ENCODE results near the gene UBALD2. TPM values are rescaled to one million over a fixed set of nuclear protein-coding genes. Genes with fewer than 3 reads are reported as not detected.
"Not testable (repeated sequence)": the region's sequence is repeated elsewhere in the genome, so short reads cannot be mapped to it uniquely, and the experiment has no call there.

Gene UBALD2
- total RNA-seq, 1 donor from 2014 or later: 184 TPM

- no peak overlapping the region for H3K4me3 Mint-ChIP-seq
- intact Hi-C loops (cut with micrococcal nuclease): no loop called here
- H3K9me3 Mint-ChIP-seq: no peaks in the 10 kb centered on the region
- H3K27ac Mint-ChIP-seq: no peak overlapping the region
- peaks cover 7% of the 10 kb centered on the region for H3K4me1 Mint-ChIP-seq
- no peaks in the 10 kb centered on the region for H3K27me3 Mint-ChIP-seq
- no peak for DNase-seq
- H3K36me3 Mint-ChIP-seq (ENCODE audit: low read depth): no peaks in the 10 kb centered on the region
Measured at GRCh38 chr17:76281573-76282371, 16.6 kb downstream of the UBALD2 start.

DNA sequence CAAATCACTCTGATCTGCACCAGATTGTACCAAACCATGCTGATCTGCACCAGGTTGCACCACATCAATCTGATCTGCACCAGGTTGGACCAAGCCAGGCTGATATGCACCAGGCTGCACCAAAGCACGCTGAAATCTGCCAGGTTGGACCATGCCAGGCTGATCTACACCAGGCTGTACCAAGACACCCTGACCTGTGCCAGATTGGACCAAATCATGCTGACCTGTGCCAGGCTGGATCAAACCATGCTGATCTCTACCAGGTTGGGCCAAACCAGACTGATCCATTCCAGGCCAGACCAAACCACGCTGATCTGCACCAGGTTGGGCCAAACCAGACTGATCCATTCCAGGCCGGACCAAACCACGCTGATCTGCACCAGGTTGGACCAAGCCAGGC, 27.4 kb downstream of the UBALD2 start:
- no peak for DNase-seq
- H3K4me3 Mint-ChIP-seq: no peak overlapping the region
- peaks cover 3% of the 10 kb centered on the region for H3K36me3 Mint-ChIP-seq (ENCODE audit: low read depth)
- H3K27me3 Mint-ChIP-seq: no peaks in the 10 kb centered on the region
- H3K4me1 Mint-ChIP-seq: no peaks in the 10 kb centered on the region
- intact Hi-C loops (cut with micrococcal nuclease): no loop called here
- no peak overlapping the region for H3K27ac Mint-ChIP-seq
- H3K9me3 Mint-ChIP-seq: no peaks in the 10 kb centered on the region

GRCh38 chr17:76293106-76293505, 28.0 kb downstream of the UBALD2 start:
- intact Hi-C loops (cut with micrococcal nuclease): no loop called here

GRCh38 chr17:76296186-76296585, 31.0 kb downstream of the UBALD2 start:
- Mint-ChIP-seq H3K4me3 (no peak overlapping the region), H3K27me3 (no peaks in the 10 kb centered on the region), H3K27ac (no peak overlapping the region), H3K36me3 (ENCODE audit: low read depth) (peaks cover 3% of the 10 kb centered on the region), H3K9me3 (no peaks in the 10 kb centered on the region), H3K4me1 (peaks cover 2% of the 10 kb centered on the region)
- intact Hi-C loops (cut with micrococcal nuclease): loop anchor here (5.0 kb wide), 1 partner anchor 174 kb away; no protein-coding TSS in a partner anchor
- no peak for DNase-seq

More at GRCh38 chr17:76293106-76293505, 28.0 kb downstream of the UBALD2 start:
- Mint-ChIP-seq H3K36me3 (ENCODE audit: low read depth) (peaks cover 3% of the 10 kb centered on the region), H3K27me3 (no peaks in the 10 kb centered on the region), H3K4me1 (no peaks in the 10 kb centered on the region), H3K4me3 (no peak overlapping the region), H3K27ac (no peak overlapping the region), H3K9me3 (no peaks in the 10 kb centered on the region)
- no peak for DNase-seq

GRCh38 chr17:76296889-76297288, 31.7 kb downstream of the UBALD2 start:
- Mint-ChIP-seq H3K9me3 (no peaks in the 10 kb centered on the region), H3K27ac (no peak overlapping the region), H3K27me3 (no peaks in the 10 kb centered on the region), H3K4me3 (no peak overlapping the region), H3K4me1 (peaks cover 2% of the 10 kb centered on the region), H3K36me3 (ENCODE audit: low read depth) (peaks cover 3% of the 10 kb centered on the region)
- DNase-seq: no peak
- intact Hi-C loops (cut with micrococcal nuclease): loop anchor here (5.0 kb wide), 1 partner anchor 175 kb away; no protein-coding TSS in a partner anchor

GRCh38 chr17:76297436-76297835, 32.3 kb downstream of the UBALD2 start:
- intact Hi-C loops (cut with micrococcal nuclease): loop anchor here (5.0 kb wide), 1 partner anchor 175 kb away; no protein-coding TSS in a partner anchor
- Mint-ChIP-seq H3K4me1 (peaks cover 2% of the 10 kb centered on the region), H3K36me3 (ENCODE audit: low read depth) (peaks cover 2% of the 10 kb centered on the region), H3K4me3 (no peak overlapping the region), H3K27ac (no peak overlapping the region), H3K27me3 (no peaks in the 10 kb centered on the region), H3K9me3 (no peaks in the 10 kb centered on the region)
- DNase-seq: no peak

- Mint-ChIP-seq H3K4me1 (peaks cover 2% of the 10 kb centered on the region), H3K4me3 (no peak overlapping the region), H3K9me3 (no peaks in the 10 kb centered on the region), H3K36me3 (ENCODE audit: low read depth) (peaks cover 3% of the 10 kb centered on the region), H3K27me3 (no peaks in the 10 kb centered on the region), H3K27ac (no peak overlapping the region)
- no peak for DNase-seq
- intact Hi-C loops (cut with micrococcal nuclease): loop anchor here (5.0 kb wide), 2 partner anchors 78 to 203 kb away; partner anchors contain the start of gene SPHK1
Measured at GRCh38 chr17:76304226-76305134, 39.3 kb downstream of the UBALD2 start.

DNA sequence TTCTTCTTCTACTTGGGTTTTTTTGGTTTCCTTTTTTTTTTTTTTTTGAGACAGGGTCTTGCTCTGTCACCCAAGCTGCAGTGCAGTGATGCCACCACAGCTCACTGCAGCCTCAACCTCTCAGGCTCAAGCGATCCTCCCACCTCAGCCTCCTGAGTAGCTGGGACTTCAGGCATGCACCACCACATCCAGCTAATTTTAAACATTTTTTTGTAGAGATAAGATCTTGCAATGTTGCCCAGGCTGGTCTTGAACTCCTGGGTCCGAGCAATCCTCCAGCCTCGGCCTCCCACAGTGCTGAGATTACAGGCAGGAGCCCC, 39.9 kb downstream of the UBALD2 start:
- intact Hi-C loops (cut with micrococcal nuclease); DNase-seq; H3K4me1 Mint-ChIP-seq: not testable (repeated sequence)

GRCh38 chr17:76307299-76307965, 42.3 kb downstream of the UBALD2 start:
- Mint-ChIP-seq H3K36me3 (ENCODE audit: low read depth) (peaks cover 7% of the 10 kb centered on the region), H3K4me3 (no peak overlapping the region)

More for the DNA sequence above, 39.9 kb downstream of the UBALD2 start:
- not testable (repeated sequence) for H3K4me3 Mint-ChIP-seq; H3K27ac Mint-ChIP-seq; H3K9me3 Mint-ChIP-seq; H3K36me3 Mint-ChIP-seq (ENCODE audit: low read depth); H3K27me3 Mint-ChIP-seq

DNA sequence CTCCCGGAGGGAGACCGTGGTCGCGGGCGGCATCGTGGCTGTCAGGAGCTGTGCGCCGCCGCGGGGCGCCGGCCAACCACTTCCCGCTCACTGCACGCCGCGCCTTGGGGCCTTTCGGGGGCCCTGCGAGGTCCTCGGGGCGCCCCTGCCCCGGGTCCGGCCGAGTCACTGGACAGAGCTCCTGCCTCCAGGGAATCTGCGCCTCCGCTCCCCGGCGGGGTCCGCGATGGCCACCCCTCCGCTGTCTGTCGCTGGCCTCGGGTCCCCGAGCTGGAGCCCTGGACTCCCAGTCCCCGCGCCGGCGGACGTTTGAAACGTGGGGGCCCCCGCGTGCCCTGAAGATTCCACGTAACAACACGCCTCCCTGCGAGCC, 42.8 kb downstream of the UBALD2 start, which contains the start of gene QRICH2:
TSS of gene QRICH2 (minus strand) at position 311 of the 373 bp plus-strand sequence. CDS start at position 33, 278 bp downstream.
- H3K27me3 Mint-ChIP-seq: no peaks in the 10 kb centered on the region
- H3K4me1 Mint-ChIP-seq: peaks cover 5% of the 10 kb centered on the region
- H3K27ac Mint-ChIP-seq: no peak within 1 kb of the TSS
- H3K9me3 Mint-ChIP-seq: no peaks in the 10 kb centered on the region
- H3K36me3 Mint-ChIP-seq (ENCODE audit: low read depth): peaks cover 10% of the 10 kb centered on the region
- intact Hi-C loops (cut with micrococcal nuclease): no loop called here
- DNase-seq: no peak
- no peak within 1 kb of the TSS for H3K4me3 Mint-ChIP-seq

More at GRCh38 chr17:76307299-76307965, 42.3 kb downstream of the UBALD2 start:
- Mint-ChIP-seq H3K4me1 (peaks cover 2% of the 10 kb centered on the region), H3K27me3 (no peaks in the 10 kb centered on the region), H3K27ac (no peak overlapping the region), H3K9me3 (no peaks in the 10 kb centered on the region)
- intact Hi-C loops (cut with micrococcal nuclease): no loop called here
- DNase-seq: no peak

DNA sequence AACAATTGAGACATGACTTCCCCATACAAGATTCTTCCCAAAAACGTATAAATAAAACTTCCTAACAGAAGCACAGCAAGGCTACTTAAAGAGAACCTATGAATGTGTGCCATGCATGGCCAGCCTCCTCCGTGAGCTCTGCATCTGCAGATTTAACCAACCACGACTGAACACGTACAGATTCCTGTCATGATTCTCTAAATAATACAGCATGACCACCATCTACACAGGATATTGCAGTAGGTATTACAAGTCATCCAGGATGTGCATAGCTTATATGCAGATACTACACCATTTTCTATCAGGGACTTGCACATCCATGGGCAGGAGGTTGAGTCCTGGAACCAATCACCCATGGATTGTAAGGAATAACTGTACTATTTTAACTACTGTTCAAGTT, 44.3 kb downstream of the UBALD2 start:
- Mint-ChIP-seq H3K36me3 (ENCODE audit: low read depth) (peaks cover 10% of the 10 kb centered on the region), H3K27ac (no peak overlapping the region), H3K9me3 (no peaks in the 10 kb centered on the region), H3K27me3 (no peaks in the 10 kb centered on the region), H3K4me3 (no peak overlapping the region), H3K4me1 (peaks cover 3% of the 10 kb centered on the region)
- DNase-seq: no peak
- intact Hi-C loops (cut with micrococcal nuclease): no loop called here

DNA sequence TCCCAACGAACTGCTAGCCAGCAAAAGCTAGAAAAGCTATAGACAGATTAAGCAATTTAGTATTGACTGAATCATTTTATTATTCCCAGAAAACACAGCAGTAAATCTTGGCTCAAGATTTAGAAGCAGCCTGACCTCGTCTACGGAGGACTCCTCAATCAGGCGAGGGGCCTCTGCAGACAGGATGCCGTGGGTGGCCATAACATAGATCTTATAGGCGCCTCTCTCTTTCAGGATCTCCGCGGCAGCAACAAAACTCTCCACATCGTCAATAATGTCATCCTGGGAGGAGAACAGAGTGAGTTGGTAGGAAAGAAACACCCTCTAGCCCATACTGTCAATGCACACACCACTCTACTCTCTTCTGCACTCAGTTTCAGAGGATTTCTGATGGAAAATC, 47.6 kb downstream of the UBALD2 start:
- Mint-ChIP-seq H3K36me3 (ENCODE audit: low read depth) (peaks cover 15% of the 10 kb centered on the region), H3K4me3 (no peak overlapping the region), H3K27ac (peak overlapping the region; percentile 30), H3K27me3 (no peaks in the 10 kb centered on the region), H3K9me3 (no peaks in the 10 kb centered on the region), H3K4me1 (peaks cover 12% of the 10 kb centered on the region)
- intact Hi-C loops (cut with micrococcal nuclease): no loop called here
- DNase-seq: no peak

DNA sequence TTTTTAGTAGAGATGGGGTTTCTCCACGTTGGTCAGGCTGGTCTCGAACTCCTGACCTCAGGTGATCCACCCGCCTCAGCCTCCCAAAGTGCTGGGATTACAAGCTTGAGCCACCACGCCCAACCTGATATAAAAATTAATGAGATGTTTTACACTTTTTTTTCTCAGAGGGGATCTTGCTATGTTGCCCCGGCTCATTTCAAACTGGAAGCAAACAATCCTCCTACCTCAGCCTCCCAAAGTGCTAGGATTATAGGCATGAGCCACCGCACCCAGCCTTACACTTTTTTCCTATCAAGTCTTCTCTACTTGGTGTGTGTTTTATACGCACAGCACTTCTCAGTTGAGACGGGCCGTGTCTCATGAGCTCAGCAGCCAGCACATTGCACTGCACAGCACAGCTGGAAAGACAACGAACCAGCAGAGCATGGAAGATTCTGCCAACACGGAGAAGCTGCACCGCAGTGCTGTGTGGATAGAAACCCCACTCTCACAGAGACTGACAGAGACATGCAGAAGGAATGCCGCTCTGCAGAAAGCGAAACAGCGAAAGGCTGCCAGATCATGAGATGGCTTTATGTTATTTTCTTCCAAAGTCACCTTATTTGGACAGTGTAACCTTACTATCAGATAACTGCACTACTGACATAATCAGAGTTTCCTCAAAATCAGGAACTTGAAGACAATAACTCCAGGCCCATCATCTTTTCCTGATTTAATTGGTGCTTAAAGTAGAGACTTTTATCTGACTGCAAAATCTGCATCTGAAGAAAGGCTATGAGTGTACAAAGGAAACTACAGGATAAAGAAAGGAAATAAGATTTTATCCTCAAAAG, 49.5 kb downstream of the UBALD2 start:
- H3K4me3 Mint-ChIP-seq: no peak overlapping the region
- H3K9me3 Mint-ChIP-seq: no peaks in the 10 kb centered on the region
- H3K4me1 Mint-ChIP-seq: peaks cover 12% of the 10 kb centered on the region
- peaks cover 12% of the 10 kb centered on the region for H3K36me3 Mint-ChIP-seq (ENCODE audit: low read depth)
- intact Hi-C loops (cut with micrococcal nuclease): no loop called here
- H3K27me3 Mint-ChIP-seq: no peaks in the 10 kb centered on the region
- DNase-seq: no peak
- H3K27ac Mint-ChIP-seq: peak overlapping the region; percentile 11
